NT2/D1 (cell line): ENCODE results near the gene IZUMO3.

Experiments used
- SUZ12 ChIP-seq: IDR thresholded peaks from 2 replicates; pipeline ENCODE4 v1.6.1; 2011; ENCODE audit not compliant: insufficient read length, insufficient read depth; ENCODE audit errors: extremely low read depth
- YY1 ChIP-seq: IDR thresholded peaks from 2 replicates; pipeline ENCODE4 v1.6.1; 2011; ENCODE audit not compliant: insufficient read length, insufficient read depth
- ZNF274 ChIP-seq: IDR thresholded peaks from 2 replicates; pipeline ENCODE4 v1.6.1; 2011; ENCODE audit warnings: mild to moderate bottlenecking, low read depth, low read length

GRCh38 chr9:24545285-24545684, 412 bp downstream of the IZUMO3 start:
- TF ChIP-seq SUZ12 = no peak
- TF ChIP-seq ZNF274 = no peak
- no peak for TF ChIP-seq YY1
